ENCODE results near the gene SMURF2. TPM values are rescaled to one million over a fixed set of nuclear protein-coding genes. Genes with fewer than 3 reads are reported as not detected.

SMURF2 gene
- total and polyA plus RNA-seq, 9 donors, result 9.9 to 29.0 (median 22.6) TPM

- Histone ChIP-seq H3K4me1 (ENCODE audit: insufficient read depth) (peaks cover 8% of the 10 kb centered on the region), H3K27ac (no peak overlapping the region), H3K9me3 (no peaks in the 10 kb centered on the region), H3K4me3 (no peak overlapping the region), H3K27me3 (no peaks in the 10 kb centered on the region), H3K36me3 (no peaks in the 10 kb centered on the region)
- intact Hi-C loops (cut with DNase I), result no loop called here
- TF ChIP-seq, protein P1, sequence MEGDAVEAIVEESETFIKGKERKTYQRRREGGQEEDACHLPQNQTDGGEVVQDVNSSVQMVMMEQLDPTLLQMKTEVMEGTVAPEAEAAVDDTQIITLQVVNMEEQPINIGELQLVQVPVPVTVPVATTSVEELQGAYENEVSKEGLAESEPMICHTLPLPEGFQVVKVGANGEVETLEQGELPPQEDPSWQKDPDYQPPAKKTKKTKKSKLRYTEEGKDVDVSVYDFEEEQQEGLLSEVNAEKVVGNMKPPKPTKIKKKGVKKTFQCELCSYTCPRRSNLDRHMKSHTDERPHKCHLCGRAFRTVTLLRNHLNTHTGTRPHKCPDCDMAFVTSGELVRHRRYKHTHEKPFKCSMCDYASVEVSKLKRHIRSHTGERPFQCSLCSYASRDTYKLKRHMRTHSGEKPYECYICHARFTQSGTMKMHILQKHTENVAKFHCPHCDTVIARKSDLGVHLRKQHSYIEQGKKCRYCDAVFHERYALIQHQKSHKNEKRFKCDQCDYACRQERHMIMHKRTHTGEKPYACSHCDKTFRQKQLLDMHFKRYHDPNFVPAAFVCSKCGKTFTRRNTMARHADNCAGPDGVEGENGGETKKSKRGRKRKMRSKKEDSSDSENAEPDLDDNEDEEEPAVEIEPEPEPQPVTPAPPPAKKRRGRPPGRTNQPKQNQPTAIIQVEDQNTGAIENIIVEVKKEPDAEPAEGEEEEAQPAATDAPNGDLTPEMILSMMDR (IDR thresholded peaks at IDR 0.05), result no peak
- TF ChIP-seq POLR2A (IDR thresholded peaks at IDR 0.05) (no peak), EP300 (IDR thresholded peaks at IDR 0.05) (no peak)
- DNase-seq, result no peak
- WGBS, 3 donors, result 90 to 97% (median 93%) methylated on average over 1 of the region's 1 CpG
Measured at GRCh38 chr17:64628641-64629040, 33.5 kb downstream of the SMURF2 start.

DNA sequence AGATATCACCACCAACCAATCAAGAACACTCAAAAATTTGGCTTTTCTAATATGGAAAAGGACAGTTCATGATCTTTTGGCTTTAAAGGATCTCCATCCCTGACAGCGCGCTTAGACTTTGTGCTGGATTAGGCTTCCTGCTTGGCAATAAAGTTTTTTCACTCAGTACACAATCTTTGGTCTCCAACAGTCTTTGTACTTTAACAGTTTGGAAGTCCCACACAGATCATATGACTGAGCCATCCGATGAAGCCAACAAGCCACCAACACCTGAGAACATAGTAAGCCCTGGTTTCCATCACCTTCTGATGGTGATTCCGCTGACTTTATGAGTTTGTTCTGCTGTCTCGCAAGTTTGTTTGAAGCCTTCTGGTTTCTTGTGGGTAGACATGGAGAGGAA is 34.3 kb downstream of the SMURF2 start:
- intact Hi-C loops (cut with DNase I), result no loop called here
- no peak for DNase-seq
- no peak overlapping the region for H3K27ac ChIP-seq
- no peaks in the 10 kb centered on the region for H3K36me3 ChIP-seq
- H3K4me1 ChIP-seq (ENCODE audit: insufficient read depth), result peaks cover 6% of the 10 kb centered on the region
- no peaks in the 10 kb centered on the region for H3K9me3 ChIP-seq
- H3K4me3 ChIP-seq, result no peak overlapping the region
- WGBS, 3 donors, result 96 to 97% (median 97%) methylated on average over 5 of the region's 5 CpGs
- TF ChIP-seq POLR2A (IDR thresholded peaks at IDR 0.05) (no peak), EP300 (IDR thresholded peaks at IDR 0.05) (no peak)
- TF ChIP-seq, protein P1 (IDR thresholded peaks at IDR 0.05), result no peak
- no peaks in the 10 kb centered on the region for H3K27me3 ChIP-seq

GRCh38 chr17:64626827-64627226 is 35.3 kb downstream of the SMURF2 start:
- H3K27me3 ChIP-seq, result no peaks in the 10 kb centered on the region
- H3K36me3 ChIP-seq, result no peaks in the 10 kb centered on the region
- WGBS, 3 donors, result 54 to 69% (median 61%) methylated on average over 3 of the region's 3 CpGs
- TF ChIP-seq, protein P1 (IDR thresholded peaks at IDR 0.05), result no peak
- no peak for TF ChIP-seq POLR2A (IDR thresholded peaks at IDR 0.05)
- no peak for TF ChIP-seq EP300 (IDR thresholded peaks at IDR 0.05)
- no peak for DNase-seq
- H3K27ac ChIP-seq, result no peak overlapping the region
- intact Hi-C loops (cut with DNase I), result no loop called here
- no peaks in the 10 kb centered on the region for H3K9me3 ChIP-seq
- peaks cover 6% of the 10 kb centered on the region for H3K4me1 ChIP-seq (ENCODE audit: insufficient read depth)
- H3K4me3 ChIP-seq, result no peak overlapping the region

- Histone ChIP-seq H3K4me3 (no peak overlapping the region), H3K27me3 (no peaks in the 10 kb centered on the region), H3K27ac (no peak overlapping the region), H3K9me3 (no peaks in the 10 kb centered on the region), H3K36me3 (no peaks in the 10 kb centered on the region), H3K4me1 (ENCODE audit: insufficient read depth) (peaks cover 3% of the 10 kb centered on the region)
- TF ChIP-seq, protein P1 (IDR thresholded peaks at IDR 0.05), result no peak
- TF ChIP-seq EP300 (IDR thresholded peaks at IDR 0.05) (no peak), POLR2A (IDR thresholded peaks at IDR 0.05) (no peak)
- WGBS, 3 donors, result 92 to 96% (median 94%) methylated on average over 4 of the region's 4 CpGs
- DNase-seq, result no peak
- intact Hi-C loops (cut with DNase I), result no loop called here
Measured at GRCh38 chr17:64625541-64625940, 36.6 kb downstream of the SMURF2 start.

Data from ovary (tissue), 9 donors.